HUES64 (cell line): ENCODE measurements around the gene PCARE.

ENCODE experiments used
- H3K27ac ChIP-seq: 2 replicates; pipeline ENCODE4 v1.7.0; 2013; ENCODE audit warnings: low read depth, low read length, inconsistent platforms
- H3K27me3 ChIP-seq: 2 replicates; pipeline ENCODE4 v1.6.1; 2013; ENCODE audit warnings: mild to moderate bottlenecking, low read length; ENCODE audit not compliant: insufficient read depth
- H3K36me3 ChIP-seq: 2 replicates; pipeline ENCODE4 v1.6.1; 2013; ENCODE audit warnings: mild to moderate bottlenecking, low read length; ENCODE audit not compliant: insufficient read depth
- H3K4me1 ChIP-seq: 2 replicates; pipeline ENCODE4 v1.6.1; 2013; ENCODE audit warnings: mild to moderate bottlenecking, low read length, moderate library complexity; ENCODE audit not compliant: insufficient read depth
- H3K4me3 ChIP-seq: 2 replicates; pipeline ENCODE4 v1.5.1; 2013; ENCODE audit warnings: mild to moderate bottlenecking, low read length, moderate library complexity
- H3K9ac ChIP-seq: 2 replicates; pipeline ENCODE4 v1.6.1; 2013; ENCODE audit warnings: mild to moderate bottlenecking, low read depth, low read length
- H3K9me3 ChIP-seq: 2 replicates; pipeline ENCODE4 v1.6.1; 2013; ENCODE audit warnings: low read depth, low read length; ENCODE audit not compliant: insufficient read depth
- WGBS: fragments of 150-250, 120-280 bp; methylation state at CpG from one replicate; pipeline ENCODE4 v1.1.7; 2013; ENCODE audit warnings: missing lambda C conversion rate; 5-methylcytosine and 5-hydroxymethylcytosine counted together

PCARE gene

GRCh38 chr2:29032189-29032588 is 42.1 kb downstream of the PCARE start:
- WGBS: 95% methylated on average over 5 of the region's 5 CpGs
- no peaks in the 10 kb centered on the region for H3K9me3 ChIP-seq
- no peak overlapping the region for H3K27ac ChIP-seq
- no peaks in the 10 kb centered on the region; the same call in 1 of the 2 replicates for H3K4me1 ChIP-seq
- H3K36me3 ChIP-seq: no peaks in the 10 kb centered on the region
- H3K27me3 ChIP-seq: no peaks in the 10 kb centered on the region
- no peak overlapping the region for H3K4me3 ChIP-seq
- no peak overlapping the region for H3K9ac ChIP-seq

GRCh38 chr2:29031046-29031445 is 43.3 kb downstream of the PCARE start:
- Histone ChIP-seq H3K4me1 (no peaks in the 10 kb centered on the region; the same call in 1 of the 2 replicates), H3K36me3 (no peaks in the 10 kb centered on the region), H3K9me3 (no peaks in the 10 kb centered on the region), H3K27me3 (no peaks in the 10 kb centered on the region), H3K27ac (no peak overlapping the region), H3K4me3 (no peak overlapping the region), H3K9ac (no peak overlapping the region)

- Histone ChIP-seq H3K27me3 (no peaks in the 10 kb centered on the region), H3K27ac (no peak overlapping the region), H3K9ac (no peak overlapping the region), H3K4me3 (no peak overlapping the region), H3K4me1 (no peaks in the 10 kb centered on the region), H3K36me3 (no peaks in the 10 kb centered on the region), H3K9me3 (no peaks in the 10 kb centered on the region)
- WGBS: 87% methylated on average over 3 of the region's 3 CpGs
These were observed 48.6 kb downstream of the PCARE start for GRCh38 chr2:29025711-29026110.

- no peak overlapping the region for H3K27ac ChIP-seq
- no peaks in the 10 kb centered on the region for H3K4me1 ChIP-seq
- no peaks in the 10 kb centered on the region for H3K36me3 ChIP-seq
- H3K9me3 ChIP-seq: no peaks in the 10 kb centered on the region
- H3K9ac ChIP-seq: no peak overlapping the region
- no peaks in the 10 kb centered on the region for H3K27me3 ChIP-seq
- H3K4me3 ChIP-seq: no peak overlapping the region
- 89% methylated on average over 4 of the region's 4 CpGs for WGBS
These were observed 49.4 kb downstream of the PCARE start for GRCh38 chr2:29024882-29025430.

- 96% methylated on average over 4 of the region's 4 CpGs for WGBS
- Histone ChIP-seq H3K9ac (no peak overlapping the region), H3K9me3 (no peaks in the 10 kb centered on the region), H3K4me1 (no peaks in the 10 kb centered on the region), H3K4me3 (no peak overlapping the region), H3K27ac (no peak overlapping the region), H3K27me3 (no peaks in the 10 kb centered on the region), H3K36me3 (no peaks in the 10 kb centered on the region)
These were observed 51.1 kb downstream of the PCARE start for GRCh38 chr2:29023188-29023587.

GRCh38 chr2:29022679-29023078 is 51.6 kb downstream of the PCARE start:
- 92% methylated on average over 6 of the region's 6 CpGs for WGBS
- no peaks in the 10 kb centered on the region for H3K27me3 ChIP-seq
- no peak overlapping the region for H3K27ac ChIP-seq
- no peak overlapping the region for H3K4me3 ChIP-seq
- H3K9ac ChIP-seq: no peak overlapping the region
- H3K9me3 ChIP-seq: no peaks in the 10 kb centered on the region
- H3K4me1 ChIP-seq: no peaks in the 10 kb centered on the region
- no peaks in the 10 kb centered on the region for H3K36me3 ChIP-seq

GRCh38 chr2:29021886-29022285 is 52.4 kb downstream of the PCARE start:
- WGBS: 91% methylated on average over 11 of the region's 11 CpGs
- no peaks in the 10 kb centered on the region for H3K4me1 ChIP-seq
- no peaks in the 10 kb centered on the region for H3K36me3 ChIP-seq
- H3K9me3 ChIP-seq: no peaks in the 10 kb centered on the region
- H3K27me3 ChIP-seq: no peaks in the 10 kb centered on the region
- H3K4me3 ChIP-seq: no peak overlapping the region
- H3K9ac ChIP-seq: no peak overlapping the region
- no peak overlapping the region for H3K27ac ChIP-seq

GRCh38 chr2:29017716-29018435 is 56.4 kb downstream of the PCARE start:
- Histone ChIP-seq H3K9me3 (no peaks in the 10 kb centered on the region), H3K4me3 (no peak overlapping the region), H3K4me1 (no peaks in the 10 kb centered on the region), H3K27me3 (no peaks in the 10 kb centered on the region), H3K36me3 (no peaks in the 10 kb centered on the region), H3K27ac (no peak overlapping the region), H3K9ac (no peak overlapping the region)
- 96% methylated on average over 19 of the region's 19 CpGs for WGBS

- WGBS: 84% methylated on average over 5 of the region's 5 CpGs
These were observed 57.8 kb downstream of the PCARE start for GRCh38 chr2:29016504-29016903.

GRCh38 chr2:29015701-29016470 is 58.4 kb downstream of the PCARE start:
- Histone ChIP-seq H3K27ac (no peak overlapping the region), H3K27me3 (no peaks in the 10 kb centered on the region), H3K9ac (no peak overlapping the region), H3K4me3 (no peak overlapping the region), H3K9me3 (no peaks in the 10 kb centered on the region), H3K36me3 (no peaks in the 10 kb centered on the region), H3K4me1 (peaks cover 9% of the 10 kb centered on the region; the same call in 1 of the 2 replicates)
- 91% methylated on average over 17 of the region's 17 CpGs for WGBS

More at GRCh38 chr2:29016504-29016903, 57.8 kb downstream of the PCARE start:
- no peak overlapping the region for H3K9ac ChIP-seq
- H3K4me1 ChIP-seq: peaks cover 3% of the 10 kb centered on the region; the same call in 1 of the 2 replicates
- H3K36me3 ChIP-seq: no peaks in the 10 kb centered on the region
- H3K27ac ChIP-seq: no peak overlapping the region
- no peak overlapping the region for H3K4me3 ChIP-seq
- no peaks in the 10 kb centered on the region for H3K9me3 ChIP-seq
- H3K27me3 ChIP-seq: no peaks in the 10 kb centered on the region

- Histone ChIP-seq H3K9me3 (no peaks in the 10 kb centered on the region), H3K4me3 (no peak overlapping the region), H3K9ac (no peak overlapping the region), H3K4me1 (peaks cover 11% of the 10 kb centered on the region; the same call in 1 of the 2 replicates), H3K27me3 (no peaks in the 10 kb centered on the region), H3K27ac (no peak overlapping the region), H3K36me3 (no peaks in the 10 kb centered on the region)
- 85% methylated on average over 13 of the region's 13 CpGs for WGBS
These were observed 59.4 kb downstream of the PCARE start for GRCh38 chr2:29014811-29015421.
